Measurements from ENCODE around the gene LRRC72.

DNA sequence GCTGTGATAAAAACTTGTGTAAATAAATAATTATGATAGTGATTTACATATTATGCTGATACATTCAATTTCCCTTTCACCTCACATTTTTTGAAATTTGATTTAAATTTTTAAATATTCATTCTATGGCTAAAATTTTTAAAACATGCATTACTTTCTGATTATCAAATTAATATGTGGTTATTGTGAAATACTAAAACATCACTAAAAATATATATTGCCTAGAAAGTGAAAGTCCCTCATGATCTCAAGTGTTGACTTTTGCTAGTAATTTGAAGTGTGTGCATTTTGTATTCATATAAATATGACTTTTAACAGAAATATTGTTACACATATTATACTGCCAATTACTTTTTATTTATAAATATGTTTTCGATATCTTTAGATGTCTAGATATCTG is 3.1 kb downstream of the LRRC72 start:
- TF ChIP-seq CTCF (IDR thresholded peaks at IDR 0.05; ENCODE audit: low read depth, low read length, poor library complexity, severe bottlenecking) (no peak), EZH2phosphoT487 (IDR thresholded peaks at IDR 0.05; ENCODE audit: borderline replicate concordance, low read length) (no peak)

All from DOHH2 (cell line).